Measurements from ENCODE around the gene TRIM75.
"Not testable (repeated sequence)": the region's sequence is repeated elsewhere in the genome, so short reads cannot be mapped to it uniquely, and the experiment has no call there.

The TRIM75 gene

GRCh38 chr4:165053645-165054044, at the start of gene TRIM75:
Gene TRIM75, plus strand, starts transcription at chr4:165053866. Its CDS starts 5,282 bp downstream, at chr4:165059148.
- DNase-seq, result no peak

- DNase-seq, result no peak
Observed at GRCh38 chr4:165005352-165005925, 48.2 kb upstream of the TRIM75 start.

GRCh38 chr4:165006456-165006855, 47.2 kb upstream of the TRIM75 start:
- DNase-seq, result no peak

GRCh38 chr4:165006886-165007285, 46.8 kb upstream of the TRIM75 start:
- no peak for DNase-seq

GRCh38 chr4:165009493-165010227, 44.0 kb upstream of the TRIM75 start:
- DNase-seq, result no peak

GRCh38 chr4:165010487-165010886, 43.2 kb upstream of the TRIM75 start:
- DNase-seq, result no peak

- no peak for DNase-seq
Observed at GRCh38 chr4:165010991-165011390, 42.7 kb upstream of the TRIM75 start.

- DNase-seq, result no peak
Observed at GRCh38 chr4:165011403-165011802, 42.3 kb upstream of the TRIM75 start.

GRCh38 chr4:165013691-165014090, 40.0 kb upstream of the TRIM75 start:
- DNase-seq, result no peak

- DNase-seq, result no peak
Observed at GRCh38 chr4:165016971-165017370, 36.7 kb upstream of the TRIM75 start.

GRCh38 chr4:165019995-165020394, 33.7 kb upstream of the TRIM75 start:
- DNase-seq, result not testable (repeated sequence)

- DNase-seq, result not testable (repeated sequence)
Observed at GRCh38 chr4:165025782-165026181, 27.9 kb upstream of the TRIM75 start.

GRCh38 chr4:165027762-165028402, 25.8 kb upstream of the TRIM75 start:
- DNase-seq, result no peak

GRCh38 chr4:165031436-165032211, 22.0 kb upstream of the TRIM75 start, which contains the start of gene TRIM60:
Gene TRIM60, plus strand, starts transcription at chr4:165031999. Its CDS starts 8,074 bp downstream, at chr4:165040073.
- no peak for DNase-seq

GRCh38 chr4:165048170-165048569, 5.5 kb upstream of the TRIM75 start:
- no peak for DNase-seq

- no peak for DNase-seq
Observed at GRCh38 chr4:165052627-165053026, 1.0 kb upstream of the TRIM75 start.

- DNase-seq, result no peak
Observed at GRCh38 chr4:165055601-165056000, 1.9 kb downstream of the TRIM75 start.

GRCh38 chr4:165058666-165059065, 5.0 kb downstream of the TRIM75 start:
- DNase-seq, result no peak

- no peak for DNase-seq
Observed at GRCh38 chr4:165059386-165059785, 5.7 kb downstream of the TRIM75 start.

- no peak for DNase-seq
Observed at GRCh38 chr4:165060938-165061337, 7.3 kb downstream of the TRIM75 start.

- no peak for DNase-seq
Observed at GRCh38 chr4:165070560-165070959, 16.9 kb downstream of the TRIM75 start.

- DNase-seq, result not testable (repeated sequence)
Observed at GRCh38 chr4:165073346-165073745, 19.7 kb downstream of the TRIM75 start.

- no peak for DNase-seq
Observed at GRCh38 chr4:165077034-165077578, 23.4 kb downstream of the TRIM75 start.
